OCI-LY3 (cell line): ENCODE measurements around the gene PGF.

Source experiments
- H2AFZ ChIP-seq: fragments of 200-600, 300-600 bp; shearing (Covaris generic); 2 replicates; pipeline ENCODE4 v1.6.0; 2014; ENCODE audit warnings: antibody characterized with exemption, low read depth, low read length
- H3K27ac ChIP-seq: fragments of 200-600, 300-600 bp; sonication (generic); 2 replicates; pipeline ENCODE4 v1.5.1; 2014; ENCODE audit warnings: mild to moderate bottlenecking, low read length, moderate library complexity, mixed read lengths
- H3K27me3 ChIP-seq: fragments of 200-600, 300-600 bp; sonication (generic); 2 replicates; pipeline ENCODE4 v1.6.1; 2014; ENCODE audit warnings: low read depth, low read length, mixed read lengths
- H3K36me3 ChIP-seq: fragments of 200-600, 300-600 bp; sonication (generic); replicated peaks from 2 replicates; pipeline ENCODE3; 2014; ENCODE audit warnings: low read depth, low read length, mixed read lengths
- H3K4me1 ChIP-seq: fragments of 300-600, 200-600 bp; sonication (generic); 2 replicates; pipeline ENCODE4 v1.6.1; 2014; ENCODE audit warnings: low read length, mixed read lengths
- H3K4me2 ChIP-seq: fragments of 200-600, 300-600 bp; sonication (generic); 2 replicates; pipeline ENCODE4 v1.6.1; 2014; ENCODE audit warnings: low read length, mixed read lengths
- H3K4me3 ChIP-seq: fragments of 300-600, 200-600 bp; sonication (generic); 2 replicates; pipeline ENCODE4 v1.5.1; 2014; ENCODE audit warnings: antibody characterized with exemption, mild to moderate bottlenecking, low read length, moderate library complexity
- H3K79me2 ChIP-seq: fragments of 300-600, 200-600 bp; shearing (Covaris generic); 2 replicates; pipeline ENCODE4 v1.6.1; 2014; ENCODE audit warnings: mild to moderate bottlenecking, low read length, mixed read lengths
- H3K9ac ChIP-seq: fragments of 300-600, 200-600 bp; shearing (Covaris generic); 2 replicates; pipeline ENCODE4 v1.6.0; 2014; ENCODE audit warnings: mild to moderate bottlenecking, low read length, moderate library complexity
- H3K9me3 ChIP-seq: fragments of 200-600, 300-600 bp; shearing (Covaris generic); 2 replicates; pipeline ENCODE4 v1.6.1; 2014; ENCODE audit warnings: low read length, mixed read lengths; ENCODE audit not compliant: insufficient read depth
- H4K20me1 ChIP-seq: fragments of 200-600, 300-600 bp; sonication (generic); 2 replicates; pipeline ENCODE4 v1.6.1; 2016; ENCODE audit warnings: low read length, mixed read lengths; ENCODE audit not compliant: insufficient read depth
- CTCF ChIP-seq: fragments of 200-600, 300-600 bp; sonication (generic); IDR thresholded peaks from 2 replicates; pipeline ENCODE4 v1.5.1; 2014; ENCODE audit warnings: antibody characterized with exemption, low read length, low read depth
- EZH2phosphoT487 ChIP-seq: fragments of 200-600 bp; shearing (Covaris generic); IDR thresholded peaks from 2 replicates; pipeline ENCODE4 v1.6.1; 2018; ENCODE audit warnings: antibody characterized with exemption, mixed run types, low read depth

Gene PGF

DNA sequence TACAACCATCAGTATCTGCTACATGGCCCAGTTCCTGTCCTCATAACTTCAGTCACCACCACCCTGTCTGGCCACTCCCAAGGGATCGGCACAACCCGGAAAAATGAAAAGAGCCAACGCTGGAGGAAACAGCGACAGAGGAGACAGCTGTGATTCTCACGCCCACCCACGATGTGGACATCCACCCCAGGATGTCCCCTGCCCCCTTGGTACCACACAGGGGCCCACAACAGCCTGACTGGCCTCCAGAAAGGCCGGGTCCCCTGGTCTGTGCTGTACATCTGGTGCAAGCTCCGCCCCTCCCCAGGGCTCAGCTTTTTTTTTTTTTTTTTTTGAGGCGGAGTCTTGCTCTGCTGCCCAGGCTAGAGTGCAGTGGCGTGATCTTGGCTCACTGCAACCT is 44.8 kb downstream of the PGF start:
- no peaks in the 10 kb centered on the region for H3K79me2 ChIP-seq
- H3K9ac ChIP-seq, result no peak overlapping the region
- no peaks in the 10 kb centered on the region for H4K20me1 ChIP-seq
- H2AFZ ChIP-seq, result no peak overlapping the region
- H3K4me3 ChIP-seq, result no peak overlapping the region
- H3K27me3 ChIP-seq, result no peaks in the 10 kb centered on the region
- TF ChIP-seq EZH2phosphoT487 (no peak), CTCF (no peak)
- H3K9me3 ChIP-seq, result no peaks in the 10 kb centered on the region
- H3K36me3 ChIP-seq, result no peaks in the 10 kb centered on the region
- H3K4me1 ChIP-seq, result peaks cover 3% of the 10 kb centered on the region; the same call in 1 of the 2 replicates
- no peak overlapping the region for H3K4me2 ChIP-seq
- H3K27ac ChIP-seq, result no peak overlapping the region

DNA sequence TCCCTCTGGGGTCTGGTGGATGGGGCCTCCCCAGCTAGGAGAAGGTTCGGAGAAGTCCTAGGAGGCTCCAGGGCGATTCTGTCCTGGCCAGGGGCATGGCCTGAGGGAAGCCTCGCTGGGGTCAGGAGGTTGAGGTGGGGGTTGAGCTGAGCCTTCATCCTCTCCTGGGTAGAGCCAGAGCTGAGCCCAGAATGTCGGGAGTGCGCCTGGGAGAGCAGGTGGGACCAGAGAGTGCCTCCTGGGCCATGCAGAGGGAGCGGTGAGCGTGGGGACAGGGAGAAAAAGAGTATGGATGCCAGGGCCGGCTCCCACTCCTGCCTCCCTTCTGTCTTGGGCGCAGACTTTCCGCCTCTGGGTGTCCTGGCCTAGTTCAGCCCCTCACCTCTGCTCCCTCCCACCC is 45.5 kb downstream of the PGF start:
- Histone ChIP-seq H4K20me1 (no peaks in the 10 kb centered on the region), H3K27ac (no peak overlapping the region), H3K27me3 (no peaks in the 10 kb centered on the region), H3K4me2 (no peak overlapping the region), H3K79me2 (no peaks in the 10 kb centered on the region), H3K9me3 (no peaks in the 10 kb centered on the region), H2AFZ (no peak overlapping the region), H3K4me3 (no peak overlapping the region), H3K9ac (no peak overlapping the region), H3K36me3 (no peaks in the 10 kb centered on the region), H3K4me1 (peaks cover 3% of the 10 kb centered on the region)
- TF ChIP-seq EZH2phosphoT487, result no peak
- TF ChIP-seq CTCF, result no peak

DNA sequence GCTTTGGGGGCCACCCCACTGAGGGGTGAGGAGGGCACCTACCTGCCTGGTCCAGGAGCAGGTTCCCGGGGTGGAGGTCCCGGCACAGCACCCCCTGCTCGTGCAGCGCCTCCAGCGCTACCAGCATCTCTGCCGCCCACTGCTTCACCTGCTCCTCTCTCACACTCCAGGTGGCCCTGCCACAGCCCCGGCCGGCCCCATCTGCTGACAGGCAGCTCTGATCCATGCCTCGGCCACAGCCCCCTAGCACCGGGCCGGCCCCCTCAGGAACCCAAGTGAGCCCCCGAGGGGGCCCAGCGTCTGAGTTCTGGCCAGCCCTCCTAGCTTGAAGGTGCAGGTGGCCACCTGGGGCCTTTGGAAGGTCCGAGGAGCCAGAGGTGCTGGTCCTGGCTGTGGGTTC is 45.9 kb downstream of the PGF start:
- no peak for TF ChIP-seq CTCF
- no peak for TF ChIP-seq EZH2phosphoT487
- Histone ChIP-seq H3K9me3 (no peaks in the 10 kb centered on the region), H3K4me3 (no peak overlapping the region), H3K79me2 (no peaks in the 10 kb centered on the region), H2AFZ (no peak overlapping the region), H3K4me2 (no peak overlapping the region), H3K27ac (no peak overlapping the region), H3K9ac (no peak overlapping the region), H4K20me1 (no peaks in the 10 kb centered on the region), H3K4me1 (peaks cover 3% of the 10 kb centered on the region), H3K36me3 (peaks cover 2% of the 10 kb centered on the region), H3K27me3 (no peaks in the 10 kb centered on the region)

GRCh38 chr14:74908861-74909341 is 46.5 kb downstream of the PGF start:
- TF ChIP-seq EZH2phosphoT487 (no peak), CTCF (no peak)
- Histone ChIP-seq H3K36me3 (peaks cover 8% of the 10 kb centered on the region), H3K9me3 (no peaks in the 10 kb centered on the region), H3K4me3 (no peak overlapping the region), H4K20me1 (no peaks in the 10 kb centered on the region), H3K4me1 (peaks cover 9% of the 10 kb centered on the region), H3K27me3 (no peaks in the 10 kb centered on the region), H3K27ac (no peak overlapping the region), H2AFZ (no peak overlapping the region), H3K4me2 (no peak overlapping the region), H3K9ac (no peak overlapping the region), H3K79me2 (no peaks in the 10 kb centered on the region)
